ENCODE measurements around the gene RNASE1. TPM values are rescaled to one million over a fixed set of nuclear protein-coding genes. Genes with fewer than 3 reads are reported as not detected.
A peak's percentile ranks its signal among the peaks of the same experiment; 100 is the strongest.

Gene RNASE1
- total and polyA plus RNA-seq, 2 experiments from 2014 or later = 1.3 to 5.7 TPM

DNA sequence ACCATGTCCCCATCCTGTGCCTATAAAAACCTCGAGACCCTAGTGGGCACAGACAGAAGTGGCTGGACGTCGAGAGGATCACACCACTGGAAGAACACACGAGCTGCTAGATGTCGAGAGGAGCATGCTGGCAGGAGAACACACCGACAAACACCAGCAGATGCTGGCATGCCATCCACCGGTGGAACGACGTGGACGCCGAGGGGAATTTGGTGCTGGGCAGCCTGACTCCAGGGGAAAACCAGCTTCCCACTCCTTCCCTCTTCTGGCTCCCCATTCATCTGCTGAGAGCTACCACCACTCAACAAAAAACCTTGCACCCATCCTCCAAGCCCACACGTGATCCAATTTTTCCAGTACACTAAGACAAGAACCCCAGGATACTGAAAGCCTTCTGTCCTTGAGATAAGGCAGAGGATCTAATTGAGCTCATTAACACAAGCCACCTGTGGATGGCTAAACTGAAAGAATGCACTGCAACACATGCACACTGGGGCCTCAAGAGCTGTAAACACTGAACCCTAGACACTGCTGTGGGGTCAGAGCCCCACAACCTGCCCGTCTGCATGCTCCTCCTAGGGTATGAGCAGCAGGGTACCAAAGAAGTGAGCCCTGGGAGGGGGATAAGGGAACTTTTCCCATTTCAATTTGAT lies 12.1 kb downstream of the RNASE1 start:
- peaks cover 11% of the 10 kb centered on the region for H3K4me1 ChIP-seq (ENCODE audit: low read depth)
- no peak overlapping the region for H3K27ac ChIP-seq
- TF ChIP-seq, protein P1, sequence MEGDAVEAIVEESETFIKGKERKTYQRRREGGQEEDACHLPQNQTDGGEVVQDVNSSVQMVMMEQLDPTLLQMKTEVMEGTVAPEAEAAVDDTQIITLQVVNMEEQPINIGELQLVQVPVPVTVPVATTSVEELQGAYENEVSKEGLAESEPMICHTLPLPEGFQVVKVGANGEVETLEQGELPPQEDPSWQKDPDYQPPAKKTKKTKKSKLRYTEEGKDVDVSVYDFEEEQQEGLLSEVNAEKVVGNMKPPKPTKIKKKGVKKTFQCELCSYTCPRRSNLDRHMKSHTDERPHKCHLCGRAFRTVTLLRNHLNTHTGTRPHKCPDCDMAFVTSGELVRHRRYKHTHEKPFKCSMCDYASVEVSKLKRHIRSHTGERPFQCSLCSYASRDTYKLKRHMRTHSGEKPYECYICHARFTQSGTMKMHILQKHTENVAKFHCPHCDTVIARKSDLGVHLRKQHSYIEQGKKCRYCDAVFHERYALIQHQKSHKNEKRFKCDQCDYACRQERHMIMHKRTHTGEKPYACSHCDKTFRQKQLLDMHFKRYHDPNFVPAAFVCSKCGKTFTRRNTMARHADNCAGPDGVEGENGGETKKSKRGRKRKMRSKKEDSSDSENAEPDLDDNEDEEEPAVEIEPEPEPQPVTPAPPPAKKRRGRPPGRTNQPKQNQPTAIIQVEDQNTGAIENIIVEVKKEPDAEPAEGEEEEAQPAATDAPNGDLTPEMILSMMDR (IDR thresholded peaks at IDR 0.05; ENCODE audit: low read depth, low read length) = no peak

DNA sequence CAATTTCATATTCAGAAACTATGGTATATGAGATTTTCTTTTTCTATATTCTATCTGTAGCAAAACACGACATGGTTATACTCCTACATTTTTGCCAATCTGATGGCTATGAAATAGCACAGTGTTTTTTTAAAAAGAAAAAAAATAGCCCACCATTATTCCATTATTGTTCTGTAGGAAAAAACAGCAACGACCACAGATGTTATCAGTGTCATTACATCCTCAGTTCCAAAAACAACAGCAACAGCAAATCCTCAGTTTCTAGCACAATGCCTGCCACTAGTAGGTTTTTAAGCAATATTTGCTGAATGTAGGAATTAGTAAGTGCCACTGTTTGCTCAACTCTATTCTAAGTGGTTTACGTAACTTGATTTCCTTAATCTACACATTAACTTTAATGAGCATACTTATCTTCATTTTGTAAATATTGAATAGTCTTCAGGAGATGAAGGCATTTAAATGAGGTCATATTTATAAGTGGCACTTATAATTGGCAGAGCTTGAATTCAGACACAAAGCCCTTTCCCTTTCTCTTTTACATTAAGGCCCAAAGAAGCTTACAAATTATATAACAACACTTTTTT lies 13.3 kb downstream of the RNASE1 start:
- peaks cover 11% of the 10 kb centered on the region for H3K4me1 ChIP-seq (ENCODE audit: low read depth)
- no peaks in the 10 kb centered on the region for H3K36me3 ChIP-seq
- TF ChIP-seq, protein P1 (IDR thresholded peaks at IDR 0.05; ENCODE audit: low read depth, low read length) = no peak
- H3K9me3 ChIP-seq (ENCODE audit: low read depth) = no peaks in the 10 kb centered on the region
- H3K4me3 ChIP-seq = no peak overlapping the region
- no peak for DNase-seq (ENCODE audit: low read depth in 1 of 2, low spot score in 1 of 2)
- no peak overlapping the region for H3K27ac ChIP-seq
- no peaks in the 10 kb centered on the region for H3K27me3 ChIP-seq

More for the DNA sequence above, 12.1 kb downstream of the RNASE1 start:
- no peaks in the 10 kb centered on the region for H3K27me3 ChIP-seq
- DNase-seq (ENCODE audit: low read depth in 1 of 2, low spot score in 1 of 2) = no peak
- H3K36me3 ChIP-seq = no peaks in the 10 kb centered on the region
- H3K9me3 ChIP-seq (ENCODE audit: low read depth) = no peaks in the 10 kb centered on the region
- no peak overlapping the region for H3K4me3 ChIP-seq

DNA sequence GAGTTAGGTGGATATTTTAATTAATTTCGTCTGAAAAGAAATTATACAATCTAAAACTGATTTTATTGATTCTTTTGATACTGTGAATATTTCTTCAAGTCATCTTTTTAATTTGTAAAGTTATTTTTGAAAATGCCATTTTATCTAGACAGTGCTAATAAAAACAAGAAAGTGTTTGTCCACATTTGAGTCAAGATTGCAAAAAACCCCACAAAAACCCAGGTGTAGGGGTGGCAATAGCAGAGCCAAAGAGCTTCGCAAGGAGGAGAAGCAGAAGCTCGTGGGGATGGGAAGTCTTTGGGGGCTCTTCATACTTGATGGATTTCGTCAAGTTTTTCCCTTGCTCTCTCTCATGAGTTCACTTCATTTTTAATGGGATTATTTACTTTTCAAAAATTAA lies 15.6 kb downstream of the RNASE1 start:
- Histone ChIP-seq H3K9me3 (ENCODE audit: low read depth) (no peaks in the 10 kb centered on the region), H3K27ac (no peak overlapping the region), H3K36me3 (no peaks in the 10 kb centered on the region), H3K27me3 (no peaks in the 10 kb centered on the region), H3K4me1 (ENCODE audit: low read depth) (peaks cover 17% of the 10 kb centered on the region), H3K4me3 (no peak overlapping the region)
- TF ChIP-seq, protein P1 (IDR thresholded peaks at IDR 0.05; ENCODE audit: low read depth, low read length) = no peak
- DNase-seq (ENCODE audit: low read depth in 1 of 2, low spot score in 1 of 2) = no peak

DNA sequence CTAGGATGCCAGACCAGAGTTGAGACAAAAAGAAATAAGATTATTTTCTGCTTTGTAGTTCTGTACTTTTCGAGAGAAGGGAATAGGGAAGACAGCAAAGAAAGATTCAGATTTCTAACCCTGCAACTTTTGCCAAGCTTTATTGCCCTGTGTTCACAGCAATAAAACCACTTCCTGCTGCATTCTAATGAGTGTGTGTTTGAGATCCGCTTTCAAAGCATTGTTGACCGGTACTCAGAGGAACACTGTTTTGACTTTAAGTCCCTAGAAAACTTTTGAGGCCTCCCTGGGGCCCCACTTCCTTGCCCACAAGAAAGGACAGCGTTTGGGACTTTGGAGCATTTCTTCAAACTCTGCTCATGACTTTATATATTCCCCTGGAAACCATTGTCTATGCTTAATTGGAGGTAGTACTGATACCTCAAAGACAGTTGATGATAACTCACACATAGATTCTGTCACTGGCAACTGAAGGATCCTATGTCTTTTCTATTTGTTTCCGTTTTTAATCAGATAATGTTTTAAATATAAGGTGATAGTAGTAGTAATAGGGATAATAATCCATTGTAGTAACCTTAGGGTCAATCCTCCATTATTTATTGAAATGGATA lies 20.3 kb downstream of the RNASE1 start:
- H3K27me3 ChIP-seq = no peaks in the 10 kb centered on the region
- DNase-seq (ENCODE audit: low read depth in 1 of 2, low spot score in 1 of 2) = peak in 1 of 2 donors; percentile 16
- peaks cover 19% of the 10 kb centered on the region for H3K4me1 ChIP-seq (ENCODE audit: low read depth)
- no peak overlapping the region for H3K4me3 ChIP-seq
- peak overlapping the region; percentile 76 for H3K27ac ChIP-seq
- no peaks in the 10 kb centered on the region for H3K36me3 ChIP-seq
- H3K9me3 ChIP-seq (ENCODE audit: low read depth) = no peaks in the 10 kb centered on the region
- TF ChIP-seq, protein P1 (IDR thresholded peaks at IDR 0.05; ENCODE audit: low read depth, low read length) = no peak

DNA sequence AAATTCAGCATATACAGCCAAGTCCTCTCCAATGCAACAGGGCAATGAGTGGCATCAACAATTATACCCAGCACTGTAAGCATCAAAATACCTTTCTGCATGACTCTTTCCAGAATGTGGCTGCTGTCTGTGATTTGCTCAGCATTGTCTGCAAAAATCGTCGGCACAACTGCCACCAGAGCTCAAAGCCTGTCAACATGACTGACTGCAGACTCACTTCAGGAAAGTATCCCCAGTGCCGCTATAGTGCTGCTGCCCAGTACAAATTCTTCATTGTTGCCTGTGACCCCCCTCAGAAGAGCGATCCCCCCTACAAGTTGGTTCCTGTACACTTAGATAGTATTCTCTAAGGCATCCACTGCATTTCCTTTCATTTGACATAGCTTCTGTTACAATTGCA lies 20.8 kb downstream of the RNASE1 start:
- no peak overlapping the region for H3K4me3 ChIP-seq
- TF ChIP-seq, protein P1 (IDR thresholded peaks at IDR 0.05; ENCODE audit: low read depth, low read length) = no peak
- no peaks in the 10 kb centered on the region for H3K27me3 ChIP-seq
- peak overlapping the region; percentile 76 for H3K27ac ChIP-seq
- peak in 1 of 2 donors; percentile 44 for DNase-seq (ENCODE audit: low read depth in 1 of 2, low spot score in 1 of 2)
- no peaks in the 10 kb centered on the region for H3K36me3 ChIP-seq
- H3K9me3 ChIP-seq (ENCODE audit: low read depth) = no peaks in the 10 kb centered on the region
- H3K4me1 ChIP-seq (ENCODE audit: low read depth) = peaks cover 19% of the 10 kb centered on the region
